HG03159 (cell line): ENCODE data around the gene PUS10.
"Not testable (repeated sequence)": the region's sequence is repeated elsewhere in the genome, so short reads cannot be mapped to it uniquely, and the experiment has no call there.

Experiments
- ATAC-seq: cut with Tn5 transposase; IDR thresholded peaks from one replicate; pipeline ENCODE4 v1.9.1; 2021; ENCODE audit warnings: mild to moderate bottlenecking, moderate library complexity; ENCODE audit not compliant: unreplicated experiment

Gene PUS10

DNA sequence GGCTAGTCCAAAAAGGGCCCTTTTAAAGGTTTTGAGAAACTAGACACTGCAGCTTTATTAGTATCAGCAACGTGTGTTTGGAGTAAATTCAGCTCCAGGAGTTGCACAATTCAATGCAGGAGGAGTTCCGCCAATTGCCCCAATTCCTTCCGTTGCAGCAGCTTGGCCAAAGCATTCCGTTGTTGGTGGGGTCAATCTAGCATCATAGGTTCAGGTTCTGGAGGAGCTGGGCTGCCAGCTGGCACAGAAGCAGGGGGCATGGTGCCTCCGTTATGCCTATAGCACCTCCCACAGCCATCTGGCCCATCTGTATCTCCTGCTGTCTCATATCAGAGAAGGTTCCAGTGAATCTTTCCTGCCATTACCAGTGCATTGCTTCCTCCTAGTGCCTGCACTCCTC lies 81.3 kb downstream of the PUS10 start:
- ATAC-seq = no peak

GRCh38 chr2:60934165-60934722 lies 83.8 kb downstream of the PUS10 start:
- no peak for ATAC-seq

- no peak for ATAC-seq
Observed at GRCh38 chr2:60932954-60933353, 85.1 kb downstream of the PUS10 start.

DNA sequence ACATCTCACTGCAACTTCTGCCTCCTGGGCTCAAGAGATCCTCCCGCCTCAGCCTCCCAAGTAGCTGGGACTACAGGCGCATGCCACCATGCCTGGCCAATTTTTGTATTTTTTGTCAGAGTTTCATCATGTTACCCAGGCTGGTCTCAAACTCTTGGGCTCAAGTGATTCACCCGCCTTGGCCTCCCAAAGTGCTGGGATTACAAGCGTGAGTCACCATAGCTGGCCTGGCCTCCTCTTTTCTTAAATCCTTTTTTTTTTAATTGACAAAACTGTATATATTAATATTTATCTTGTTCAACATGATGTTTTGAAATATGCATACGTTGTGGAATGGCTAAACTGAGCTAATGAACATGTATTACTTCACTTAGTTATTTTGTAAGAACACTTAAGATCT lies 86.0 kb downstream of the PUS10 start:
- ATAC-seq = not testable (repeated sequence)

GRCh38 chr2:60926741-60927552 lies 91.1 kb downstream of the PUS10 start:
- ATAC-seq = no peak

DNA sequence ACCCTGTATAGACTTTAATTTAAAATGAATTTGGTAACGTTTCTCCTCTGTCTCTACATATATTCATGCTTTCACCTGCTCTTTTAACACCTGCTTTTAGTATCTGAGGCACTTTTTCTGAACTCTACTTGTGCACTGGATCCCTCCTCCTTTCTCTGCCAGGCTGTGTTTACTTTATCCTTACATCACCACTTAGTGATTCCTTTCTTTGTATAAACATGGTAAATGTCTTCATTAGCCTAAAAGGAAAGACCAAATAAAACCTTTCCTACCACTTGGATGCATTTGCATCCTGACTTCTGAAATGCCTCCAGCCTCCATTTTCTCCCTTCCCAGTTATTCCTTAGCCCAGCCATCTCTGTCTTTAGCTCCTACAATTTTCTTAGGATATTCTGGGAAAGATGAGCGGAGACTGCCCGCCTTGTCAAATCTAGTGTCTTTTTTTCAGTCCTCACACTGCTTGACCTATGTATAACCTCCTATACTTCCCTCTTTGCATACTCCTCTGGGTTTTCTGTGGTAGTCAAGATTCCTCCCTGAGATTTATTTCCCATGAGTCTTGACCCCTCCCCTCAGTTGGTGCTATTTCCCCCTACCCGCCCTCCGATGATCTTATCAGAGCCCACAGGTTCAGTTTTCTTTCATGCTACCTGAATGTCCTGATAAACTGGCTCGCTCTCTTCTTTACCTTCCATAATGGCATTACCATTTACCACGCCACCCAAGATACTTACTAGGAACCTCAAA lies 91.9 kb downstream of the PUS10 start:
- ATAC-seq = no peak

- no peak for ATAC-seq
Observed at GRCh38 chr2:60907329-60907728, 110.7 kb downstream of the PUS10 start.

GRCh38 chr2:60906395-60906794 lies 111.7 kb downstream of the PUS10 start:
- no peak for ATAC-seq

DNA sequence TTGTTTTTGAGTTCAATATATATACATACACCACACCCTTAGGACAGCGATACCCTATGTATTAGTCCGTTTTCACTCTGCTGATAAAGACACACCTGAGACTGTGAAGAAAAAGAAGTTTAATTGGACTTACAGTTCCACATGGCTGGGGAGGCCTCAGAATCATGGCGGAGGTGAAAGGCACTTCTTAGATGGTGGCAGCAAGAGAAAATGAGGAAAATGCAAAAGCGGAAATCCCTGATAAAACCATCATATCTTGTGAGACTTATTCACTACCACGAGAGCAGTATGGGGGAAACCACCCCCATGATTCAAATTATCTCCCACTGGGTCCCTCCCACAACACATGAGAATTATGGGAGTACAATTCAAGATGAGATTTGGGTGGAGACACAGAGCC lies 112.2 kb downstream of the PUS10 start:
- ATAC-seq = not testable (repeated sequence)

DNA sequence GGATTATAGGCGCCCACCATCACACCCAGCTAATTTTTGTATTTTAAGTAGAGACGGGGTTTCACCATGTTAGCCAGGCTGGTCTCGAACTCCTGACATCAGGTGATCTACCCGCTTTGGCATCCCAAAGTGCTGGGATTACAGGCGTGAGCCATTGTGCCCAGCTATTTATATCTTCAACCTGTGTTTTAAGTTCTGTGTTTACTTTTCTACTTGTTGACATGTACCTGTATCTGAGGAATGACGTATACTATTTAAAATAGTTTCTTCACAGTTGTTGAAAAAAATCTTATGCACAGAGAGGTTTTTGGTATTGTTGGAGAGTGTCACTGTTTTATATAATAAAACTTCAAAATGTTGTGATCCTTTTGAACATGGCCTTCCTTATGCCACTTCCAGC lies 116.8 kb downstream of the PUS10 start:
- not testable (repeated sequence) for ATAC-seq

DNA sequence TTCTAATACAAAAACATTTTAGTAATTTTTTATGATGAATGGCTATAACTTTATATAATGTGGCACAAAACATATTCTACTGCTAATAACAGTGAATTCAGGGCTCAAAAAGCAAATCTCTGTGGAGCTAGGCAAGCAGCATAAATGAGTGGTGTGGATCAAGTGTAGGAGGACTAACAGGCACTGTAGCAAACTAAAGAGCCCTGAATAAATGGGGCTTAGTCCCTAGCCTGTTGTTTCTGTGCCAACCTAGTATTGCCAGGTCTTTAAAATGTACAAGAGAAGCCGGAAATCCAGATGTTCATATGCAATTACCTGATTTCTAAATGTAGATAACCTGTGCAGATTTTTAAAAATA lies 118.2 kb downstream of the PUS10 start:
- no peak for ATAC-seq

GRCh38 chr2:60899230-60899891 lies 118.7 kb downstream of the PUS10 start:
- no peak for ATAC-seq

- no peak for ATAC-seq
Observed at GRCh38 chr2:60898567-60898966, 119.5 kb downstream of the PUS10 start.
